Endometrium (tissue), 2 donors: ENCODE measurements around the gene MYO18A.
"Not testable (repeated sequence)": the region's sequence is repeated elsewhere in the genome, so short reads cannot be mapped to it uniquely, and the experiment has no call there.

Experiments used
- FAIRE-seq: peaks from 2 replicates; lab custom pipeline; 2012; peaks lifted over from hg19 to GRCh38; lab: Jason Lieb, UNC
- donor health status: control.
- donor health status: control.

The MYO18A gene

GRCh38 chr17:29102046-29102445, 78.2 kb downstream of the MYO18A start:
- no peak for FAIRE-seq

- no peak for FAIRE-seq
These were observed 79.9 kb downstream of the MYO18A start for GRCh38 chr17:29100296-29100695.

GRCh38 chr17:29099527-29099926, 80.7 kb downstream of the MYO18A start:
- FAIRE-seq = no peak

GRCh38 chr17:29096094-29096493, 84.1 kb downstream of the MYO18A start:
- FAIRE-seq = no peak

GRCh38 chr17:29095439-29095838, 84.8 kb downstream of the MYO18A start:
- no peak for FAIRE-seq

GRCh38 chr17:29094101-29094708, 86.0 kb downstream of the MYO18A start:
- FAIRE-seq = no peak

GRCh38 chr17:29093090-29093871, 86.9 kb downstream of the MYO18A start:
- no peak for FAIRE-seq

- no peak for FAIRE-seq
These were observed 88.5 kb downstream of the MYO18A start for GRCh38 chr17:29091606-29092289.

GRCh38 chr17:29090750-29091605, 89.2 kb downstream of the MYO18A start:
- no peak for FAIRE-seq

GRCh38 chr17:29090108-29090507, 90.1 kb downstream of the MYO18A start:
- FAIRE-seq = no peak

- no peak for FAIRE-seq
These were observed 90.6 kb downstream of the MYO18A start for GRCh38 chr17:29089601-29090044.

- not testable (repeated sequence) for FAIRE-seq
These were observed 91.4 kb downstream of the MYO18A start for GRCh38 chr17:29088782-29089181.

- FAIRE-seq = no peak
These were observed 93.4 kb downstream of the MYO18A start for GRCh38 chr17:29086628-29087332.

GRCh38 chr17:29085223-29085622, 95.0 kb downstream of the MYO18A start:
- no peak for FAIRE-seq

GRCh38 chr17:29084541-29085146, 95.6 kb downstream of the MYO18A start:
- no peak for FAIRE-seq

GRCh38 chr17:29080965-29081364, 99.2 kb downstream of the MYO18A start:
- no peak for FAIRE-seq

- no peak for FAIRE-seq
These were observed 99.9 kb downstream of the MYO18A start for GRCh38 chr17:29080323-29080722.

- FAIRE-seq = no peak
These were observed 100.3 kb downstream of the MYO18A start for GRCh38 chr17:29079887-29080286.

- no peak for FAIRE-seq
These were observed 100.8 kb downstream of the MYO18A start for GRCh38 chr17:29079433-29079832.

- FAIRE-seq = no peak
These were observed 101.8 kb downstream of the MYO18A start for GRCh38 chr17:29078183-29079045.
